PC-3 (cell line): ENCODE results near the gene CTDSP2. TPM values are rescaled to one million over a fixed set of nuclear protein-coding genes. Genes with fewer than 3 reads are reported as not detected.

Source experiments
- ATAC-seq: fragments of 200-7000 bp; cut with Tn5 transposase; 2 replicates; pipeline ENCODE4 v1.9.1; 2020; ENCODE audit warnings: mild to moderate bottlenecking, moderate library complexity
- BruUV-seq: library from RNA; stranded (reverse); fragments of 400-500 nt; replicated peaks from 2 replicates; lab custom pipeline; 2021; lab: Mats Ljungman, UMichigan
- CTCF ChIA-PET: fragments of 300-600 bp; sonication (Branson Sonifier 250); formaldehyde crosslinking; loops from one replicate; lab custom pipeline; 2022; ENCODE audit warnings: antibody characterized with exemption; lab: Charles Lee
- POLR2A ChIA-PET: fragments of 300-600 bp; sonication (Branson Sonifier 250); formaldehyde crosslinking; loops from one replicate; lab custom pipeline; 2022; ENCODE audit warnings: antibody characterized with exemption; ENCODE audit not compliant: unreplicated experiment; lab: Charles Lee
- DNase-seq: peaks from one replicate; pipeline ENCODE4 v3.0.0-alpha.2; 2015
- H2AFZ ChIP-seq: fragments of 300-600 bp; sonication (generic); 2 replicates; pipeline ENCODE4 v1.6.0; 2016; ENCODE audit warnings: antibody characterized with exemption, low read length
- H3F3A ChIP-seq: fragments of 300-600 bp; sonication (generic); one replicate; pipeline ENCODE4 v1.6.0; 2017; ENCODE audit warnings: antibody characterized with exemption, low read length, control low read depth, mild to moderate bottlenecking; ENCODE audit not compliant: unreplicated experiment
- H3K27ac ChIP-seq: fragments of 300-600 bp; sonication (generic); 2 replicates; pipeline ENCODE4 v1.5.1; 2016; ENCODE audit warnings: mild to moderate bottlenecking, low read length
- H3K27me3 ChIP-seq: fragments of 300-600 bp; sonication (generic); 2 replicates; pipeline ENCODE4 v1.6.1; 2016; ENCODE audit warnings: low read length, mixed read lengths
- H3K36me3 ChIP-seq: fragments of 300-600 bp; sonication (generic); 2 replicates; pipeline ENCODE4 v1.6.1; 2016; ENCODE audit warnings: low read depth, mixed run types, low read length, mixed read lengths
- H3K4me1 ChIP-seq: fragments of 300-600 bp; sonication (generic); 2 replicates; pipeline ENCODE4 v1.5.1; 2016; ENCODE audit warnings: low read length; ENCODE audit not compliant: insufficient read depth
- H3K4me2 ChIP-seq: fragments of 300-600 bp; sonication (generic); 2 replicates; pipeline ENCODE4 v1.6.0; 2016; ENCODE audit warnings: low read length
- H3K4me3 ChIP-seq: fragments of 300-600 bp; sonication (generic); 2 replicates; pipeline ENCODE4 v1.5.1; 2016; ENCODE audit warnings: mild to moderate bottlenecking, low read length, mixed read lengths
- H3K79me2 ChIP-seq: fragments of 300-600 bp; sonication (generic); 2 replicates; pipeline ENCODE4 v1.6.1; 2017; ENCODE audit warnings: low read length, mixed read lengths
- H3K9ac ChIP-seq: fragments of 300-600 bp; sonication (generic); 2 replicates; pipeline ENCODE4 v1.6.0; 2016; ENCODE audit warnings: mild to moderate bottlenecking, low read length
- H3K9me2 ChIP-seq: fragments of 300-600 bp; sonication (generic); replicated peaks from 2 replicates; pipeline ENCODE4 v1.6.1; 2016; ENCODE audit warnings: mixed run types, low read length, mixed read lengths
- H3K9me3 ChIP-seq: fragments of 300-600 bp; sonication (generic); 2 replicates; pipeline ENCODE4 v1.6.1; 2016; ENCODE audit warnings: low read length, mixed read lengths
- H4K20me1 ChIP-seq: fragments of 300-600 bp; sonication (generic); 2 replicates; pipeline ENCODE4 v1.6.1; 2016; ENCODE audit warnings: low read length, mixed read lengths
- CTCF ChIP-seq: fragments of 300-600 bp; sonication (generic); conservative IDR thresholded peaks from 2 replicates; pipeline ENCODE4 v1.5.1; 2017; ENCODE audit warnings: antibody characterized with exemption, low read depth, mild to moderate bottlenecking, low read length
- EZH2 ChIP-seq: fragments of 300-600 bp; sonication (generic); IDR thresholded peaks from one replicate; pipeline ENCODE4 v1.6.1; 2017; ENCODE audit warnings: antibody characterized with exemption, mild to moderate bottlenecking, low read length; ENCODE audit not compliant: unreplicated experiment
- EZH2phosphoT487 ChIP-seq: fragments of 300-600 bp; sonication (generic); IDR thresholded peaks from 2 replicates; pipeline ENCODE4 v1.6.1; 2018; ENCODE audit warnings: mild to moderate bottlenecking, antibody characterized with exemption, low read length, borderline replicate concordance
- intact Hi-C: fragments of 100-400 bp; cut with micrococcal nuclease; formaldehyde crosslinking; loops from 2 replicates; pipeline ENCODE4 v1.9.0; 2023
- total RNA-seq: library from RNA; depleted of rRNA; stranded (reverse); fragments of >200 nt; gene quantifications from 2 replicates; pipeline ENCODE4 v1.2.3, GENCODE V29; 2014

The CTDSP2 gene
- total RNA-seq, 1 experiment from 2014 or later, result 39.4 TPM

GRCh38 chr12:57780284-57780897, 66.1 kb downstream of the CTDSP2 start:
- ChIA-PET CTCF (no interaction called here), POLR2A (interaction anchor here (0.6 kb wide), 1 partner anchor 197 kb away, joined by 3 read pairs; no protein-coding TSS in a partner anchor)
- peaks cover 24% of the 10 kb centered on the region for H3K79me2 ChIP-seq
- H3K36me3 ChIP-seq, result 0 out of 2 replicates have a peak, but pooled peaks cover under 1% of the 10 kb centered on the region
- no peaks in the 10 kb centered on the region for H3K9me3 ChIP-seq
- no peaks in the 10 kb centered on the region for H3K9me2 ChIP-seq
- no peak overlapping the region for H2AFZ ChIP-seq
- H4K20me1 ChIP-seq, result no peaks in the 10 kb centered on the region
- no peak for DNase-seq
- no peak overlapping the region for H3K27ac ChIP-seq
- H3K4me2 ChIP-seq, result no peak overlapping the region
- H3K9ac ChIP-seq, result no peak overlapping the region
- no peaks in the 10 kb centered on the region for H3F3A ChIP-seq
- H3K4me3 ChIP-seq, result no peak overlapping the region
- BruUV-seq, result no TSS peak
- H3K4me1 ChIP-seq, result peaks cover 6% of the 10 kb centered on the region; the same call in 1 of the 2 replicates
- ATAC-seq, result no peak
- TF ChIP-seq CTCF (no peak), EZH2phosphoT487 (no peak), EZH2 (no peak)
- no peaks in the 10 kb centered on the region for H3K27me3 ChIP-seq
- intact Hi-C loops, result no loop called here

GRCh38 chr12:57779736-57780135, 66.8 kb downstream of the CTDSP2 start:
- Histone ChIP-seq H3K36me3 (no peaks in the 10 kb centered on the region), H2AFZ (no peak overlapping the region), H3K9ac (no peak overlapping the region), H4K20me1 (no peaks in the 10 kb centered on the region), H3K4me2 (no peak overlapping the region), H3K4me3 (no peak overlapping the region), H3K9me3 (no peaks in the 10 kb centered on the region), H3K27ac (no peak overlapping the region), H3K79me2 (peaks cover 21% of the 10 kb centered on the region), H3K27me3 (no peaks in the 10 kb centered on the region), H3K4me1 (peaks cover 6% of the 10 kb centered on the region; the same call in 1 of the 2 replicates), H3K9me2 (no peaks in the 10 kb centered on the region), H3F3A (no peaks in the 10 kb centered on the region)
- ChIA-PET POLR2A (no interaction called here), CTCF (no interaction called here)
- DNase-seq (no peak), ATAC-seq (no peak)
- no TSS peak for BruUV-seq
- TF ChIP-seq EZH2phosphoT487, result no peak
- TF ChIP-seq EZH2, result no peak
- no peak for TF ChIP-seq CTCF
- intact Hi-C loops, result no loop called here

GRCh38 chr12:57777911-57778310, 68.6 kb downstream of the CTDSP2 start:
- TF ChIP-seq EZH2 (no peak), CTCF (no peak), EZH2phosphoT487 (no peak)
- CTCF ChIA-PET, result no interaction called here
- H3K9ac ChIP-seq, result no peak overlapping the region

More at GRCh38 chr12:57777911-57778310, 68.6 kb downstream of the CTDSP2 start:
- H3F3A ChIP-seq, result no peaks in the 10 kb centered on the region
- no peak for ATAC-seq
- no peak overlapping the region for H3K4me3 ChIP-seq
- H3K4me1 ChIP-seq, result peaks cover 5% of the 10 kb centered on the region; the same call in 1 of the 2 replicates
- intact Hi-C loops, result no loop called here
- no peaks in the 10 kb centered on the region for H3K27me3 ChIP-seq
- H3K9me3 ChIP-seq, result no peaks in the 10 kb centered on the region
- H3K79me2 ChIP-seq, result peaks cover 13% of the 10 kb centered on the region
- H2AFZ ChIP-seq, result no peak overlapping the region
- no peak for DNase-seq
- H3K36me3 ChIP-seq, result no peaks in the 10 kb centered on the region
- BruUV-seq, result no TSS peak
- no peaks in the 10 kb centered on the region for H3K9me2 ChIP-seq
- POLR2A ChIA-PET, result no interaction called here
- H3K27ac ChIP-seq, result no peak overlapping the region
- H3K4me2 ChIP-seq, result no peak overlapping the region
- no peaks in the 10 kb centered on the region for H4K20me1 ChIP-seq
